Thoracic aorta endothelial cell (primary cell): ENCODE results near the gene NSRP1. TPM values are rescaled to one million over a fixed set of nuclear protein-coding genes. Genes with fewer than 3 reads are reported as not detected.

Experiments used
- small RNA-seq: library from RNA; depleted of rRNA; stranded (forward); fragments of <200 nt; gene quantifications from one replicate; pipeline ENCODE3, GENCODE V24; 2012
- total RNA-seq: library from RNA; depleted of rRNA; stranded (reverse); fragments of >200 nt; gene quantifications from 2 replicates; pipeline ENCODE4 v1.2.3, GENCODE V29; 2012

The NSRP1 gene
- 16.8 and 18.0 TPM in 2 replicates for total RNA-seq

GRCh38 chr17:30116661-30117551 is at the start of gene NSRP1:
NSRP1 (plus strand) TSS chr17:30116816; CDS start chr17:30116844, 28 bp downstream.

GRCh38 chr17:30235386-30236296 is 119.0 kb downstream of the NSRP1 start, which contains the start of gene SLC6A4:
SLC6A4 (minus strand) TSS chr17:30235697; CDS start chr17:30221958, 13,739 bp downstream.

Small RNA genes within 50 kb of the gene (small RNA-seq; reads per million reads assigned to genes)
- not detected for gene AC104984.5

Other genes starting within 250 kb of the NSRP1 start
- 57.9 and 67.2 TPM in 2 replicates for gene SSH2, start 186.6 kb upstream of the NSRP1 start, total RNA-seq
- 0.13 and 0.36 TPM in 2 replicates for gene EFCAB5, start 175.2 kb upstream of the NSRP1 start, total RNA-seq
- 0.13 TPM in 1 of 2 replicates, not detected in the other for gene SLC6A4, start 118.9 kb downstream of the NSRP1 start, total RNA-seq
- 62.2 and 75.1 TPM in 2 replicates for gene BLMH, start 175.1 kb downstream of the NSRP1 start, total RNA-seq
- not detected in 2 replicates for gene TMIGD1, start 217.2 kb downstream of the NSRP1 start, total RNA-seq